ENCODE data around the gene SELENOV. TPM values are rescaled to one million over a fixed set of nuclear protein-coding genes. Genes with fewer than 3 reads are reported as not detected.

SELENOV gene
- total RNA-seq, 4 donors from 2014 or later = not detected

GRCh38 chr19:39515551-39516191 lies 732 bp downstream of the SELENOV start:
- WGBS = no CpG with 5 or more reads among the region's 44 CpGs
- intact Hi-C loops (cut with DNase I) = no loop called here
- no peaks in the 10 kb centered on the region for H3K9me3 ChIP-seq

GRCh38 chr19:39516270-39516669 lies 1.3 kb downstream of the SELENOV start:
- intact Hi-C loops (cut with DNase I) = no loop called here
- WGBS = 51% methylated on average over 6 of the region's 6 CpGs
- Histone ChIP-seq H3K27ac (replicated peaks in 1 of 4) (no peak overlapping the region), H3K36me3 (no peaks in the 10 kb centered on the region), H3K27me3 (peaks cover 0 to 64% (median 29%) of the 10 kb centered on the region in 4 donors), H3K4me3 (peak overlapping the region in 2 of 4 donors; percentile 48 to 59), H3K4me1 (peaks cover 10 to 19% (median 17%) of the 10 kb centered on the region in 4 donors), H3K9me3 (no peaks in the 10 kb centered on the region)
- TF ChIP-seq POLR2AphosphoS5 (IDR thresholded peaks at IDR 0.05) (no peak), POLR2A (IDR thresholded peaks at IDR 0.05; ENCODE audit: low read depth) (no peak), EP300 (IDR thresholded peaks at IDR 0.05) (no peak)
- TF ChIP-seq, protein P1, sequence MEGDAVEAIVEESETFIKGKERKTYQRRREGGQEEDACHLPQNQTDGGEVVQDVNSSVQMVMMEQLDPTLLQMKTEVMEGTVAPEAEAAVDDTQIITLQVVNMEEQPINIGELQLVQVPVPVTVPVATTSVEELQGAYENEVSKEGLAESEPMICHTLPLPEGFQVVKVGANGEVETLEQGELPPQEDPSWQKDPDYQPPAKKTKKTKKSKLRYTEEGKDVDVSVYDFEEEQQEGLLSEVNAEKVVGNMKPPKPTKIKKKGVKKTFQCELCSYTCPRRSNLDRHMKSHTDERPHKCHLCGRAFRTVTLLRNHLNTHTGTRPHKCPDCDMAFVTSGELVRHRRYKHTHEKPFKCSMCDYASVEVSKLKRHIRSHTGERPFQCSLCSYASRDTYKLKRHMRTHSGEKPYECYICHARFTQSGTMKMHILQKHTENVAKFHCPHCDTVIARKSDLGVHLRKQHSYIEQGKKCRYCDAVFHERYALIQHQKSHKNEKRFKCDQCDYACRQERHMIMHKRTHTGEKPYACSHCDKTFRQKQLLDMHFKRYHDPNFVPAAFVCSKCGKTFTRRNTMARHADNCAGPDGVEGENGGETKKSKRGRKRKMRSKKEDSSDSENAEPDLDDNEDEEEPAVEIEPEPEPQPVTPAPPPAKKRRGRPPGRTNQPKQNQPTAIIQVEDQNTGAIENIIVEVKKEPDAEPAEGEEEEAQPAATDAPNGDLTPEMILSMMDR (IDR thresholded peaks at IDR 0.05) = no peak
- no peak for DNase-seq (ENCODE audit: extremely low spot score)

More at GRCh38 chr19:39515551-39516191, 732 bp downstream of the SELENOV start:
- peaks cover 10 to 19% (median 17%) of the 10 kb centered on the region in 4 donors for H3K4me1 ChIP-seq
- H3K4me3 ChIP-seq = peak overlapping the region; percentile 42 to 59 (median 47)
- no peak overlapping the region for H3K27ac ChIP-seq (replicated peaks in 1 of 4)
- no peak for DNase-seq (ENCODE audit: extremely low spot score)
- TF ChIP-seq, protein P1 (IDR thresholded peaks at IDR 0.05) = no peak
- TF ChIP-seq POLR2A (IDR thresholded peaks at IDR 0.05; ENCODE audit: low read depth) (no peak), EP300 (IDR thresholded peaks at IDR 0.05) (no peak), POLR2AphosphoS5 (IDR thresholded peaks at IDR 0.05) (no peak)
- H3K27me3 ChIP-seq = peaks cover 0 to 70% (median 29%) of the 10 kb centered on the region in 4 donors
- H3K36me3 ChIP-seq = no peaks in the 10 kb centered on the region

- H3K27me3 ChIP-seq = peaks cover 0 to 52% (median 26%) of the 10 kb centered on the region in 4 donors
- TF ChIP-seq POLR2AphosphoS5 (IDR thresholded peaks at IDR 0.05) (no peak), EP300 (IDR thresholded peaks at IDR 0.05) (no peak), POLR2A (IDR thresholded peaks at IDR 0.05; ENCODE audit: low read depth) (no peak)
- TF ChIP-seq, protein P1 (IDR thresholded peaks at IDR 0.05) = no peak
- H3K27ac ChIP-seq (replicated peaks in 1 of 4) = no peak overlapping the region
- intact Hi-C loops (cut with DNase I) = no loop called here
- no peak overlapping the region for H3K4me3 ChIP-seq
- H3K36me3 ChIP-seq = no peaks in the 10 kb centered on the region
- peaks cover 10 to 19% (median 17%) of the 10 kb centered on the region in 4 donors for H3K4me1 ChIP-seq
- no peaks in the 10 kb centered on the region for H3K9me3 ChIP-seq
- DNase-seq (ENCODE audit: extremely low spot score) = no peak
- 74% methylated on average over 3 of the region's 3 CpGs for WGBS
Observed at GRCh38 chr19:39517432-39517831, 2.5 kb downstream of the SELENOV start.

- Histone ChIP-seq H3K27ac (replicated peaks in 1 of 4) (no peak overlapping the region), H3K27me3 (peaks cover 0 to 42% (median 23%) of the 10 kb centered on the region in 4 donors), H3K4me1 (peaks cover 10 to 19% (median 17%) of the 10 kb centered on the region in 4 donors), H3K36me3 (no peaks in the 10 kb centered on the region), H3K9me3 (no peaks in the 10 kb centered on the region), H3K4me3 (no peak overlapping the region)
- intact Hi-C loops (cut with DNase I) = no loop called here
- DNase-seq (ENCODE audit: extremely low spot score) = no peak
- TF ChIP-seq, protein P1 (IDR thresholded peaks at IDR 0.05) = no peak
- TF ChIP-seq POLR2AphosphoS5 (IDR thresholded peaks at IDR 0.05) = no peak
- no peak for TF ChIP-seq EP300 (IDR thresholded peaks at IDR 0.05)
- no peak for TF ChIP-seq POLR2A (IDR thresholded peaks at IDR 0.05; ENCODE audit: low read depth)
- 63% methylated on average over 5 of the region's 5 CpGs for WGBS
Observed at GRCh38 chr19:39518458-39518857, 3.5 kb downstream of the SELENOV start.
